Left ventricle myocardium superior (tissue), 1 donor: Measurements from ENCODE around the gene TPK1. TPM values are rescaled to one million over a fixed set of nuclear protein-coding genes. Genes with fewer than 3 reads are reported as not detected.
"Not testable (repeated sequence)": the region's sequence is repeated elsewhere in the genome, so short reads cannot be mapped to it uniquely, and the experiment has no call there.

ENCODE experiments used
- ATAC-seq: fragments of 200-7000 bp; cut with Tn5 transposase; one replicate; pipeline ENCODE4 v1.9.1; 2020; ENCODE audit warnings: mild to moderate bottlenecking, moderate library complexity
- DNase-seq: peaks from one replicate; pipeline ENCODE4 v3.0.0-alpha.2; 2020
- intact Hi-C: fragments of 100-400 bp; cut with micrococcal nuclease; formaldehyde crosslinking; loops from one replicate; pipeline ENCODE4 v1.11.0; 2022
- total RNA-seq: library from RNA; stranded (reverse); fragmentation: NEBNext Ultra II Directional; extraction: Animal tissue kit (Norgen Biotek cat#: 25700); gene quantifications from one replicate; pipeline ENCODE4 v1.2.1, GENCODE V29; 2021
- donor health status: DM: no; HTN: yes; CAD: no; lungs with severe emphysema.

Gene TPK1
- total RNA-seq, 1 donor from 2014 or later, result 4.9 TPM

- DNase-seq (no peak), ATAC-seq (no peak)
- intact Hi-C loops, result no loop called here
Observed at GRCh38 chr7:144827621-144828020, 8.2 kb downstream of the TPK1 start.

GRCh38 chr7:144826208-144826607 lies 9.6 kb downstream of the TPK1 start:
- ATAC-seq (no peak), DNase-seq (no peak)
- intact Hi-C loops, result no loop called here

GRCh38 chr7:144824360-144824759 lies 11.5 kb downstream of the TPK1 start:
- intact Hi-C loops, result no loop called here
- DNase-seq (no peak), ATAC-seq (no peak)

- DNase-seq, result no peak
- no peak for ATAC-seq
- intact Hi-C loops, result no loop called here
Observed at GRCh38 chr7:144822223-144822622, 13.6 kb downstream of the TPK1 start.

- intact Hi-C loops, result no loop called here
Observed at GRCh38 chr7:144821067-144821466, 14.8 kb downstream of the TPK1 start.

GRCh38 chr7:144820552-144820951 lies 15.3 kb downstream of the TPK1 start:
- DNase-seq, result no peak
- intact Hi-C loops, result no loop called here
- no peak for ATAC-seq

More at GRCh38 chr7:144821067-144821466, 14.8 kb downstream of the TPK1 start:
- DNase-seq (no peak), ATAC-seq (no peak)

GRCh38 chr7:144819566-144819965 lies 16.3 kb downstream of the TPK1 start:
- ATAC-seq (no peak), DNase-seq (no peak)
- intact Hi-C loops, result no loop called here

GRCh38 chr7:144818511-144818910 lies 17.3 kb downstream of the TPK1 start:
- no peak for ATAC-seq
- intact Hi-C loops, result no loop called here
- DNase-seq, result no peak

- no peak for ATAC-seq
- DNase-seq, result no peak
- intact Hi-C loops, result no loop called here
Observed at GRCh38 chr7:144817001-144817400, 18.9 kb downstream of the TPK1 start.

- DNase-seq, result no peak
- ATAC-seq, result no peak
- intact Hi-C loops, result no loop called here
Observed at GRCh38 chr7:144814299-144814698, 21.6 kb downstream of the TPK1 start.

- DNase-seq (no peak), ATAC-seq (no peak)
- intact Hi-C loops, result no loop called here
Observed at GRCh38 chr7:144812379-144813283, 23.2 kb downstream of the TPK1 start.

- no peak for DNase-seq
- no peak for ATAC-seq
- intact Hi-C loops, result no loop called here
Observed at GRCh38 chr7:144805627-144806239, 30.1 kb downstream of the TPK1 start.

GRCh38 chr7:144800678-144801436 lies 35.0 kb downstream of the TPK1 start:
- ATAC-seq, DNase-seq, intact Hi-C loops: not testable (repeated sequence)

GRCh38 chr7:144796919-144797318 lies 38.9 kb downstream of the TPK1 start:
- intact Hi-C loops, result no loop called here
- no peak for ATAC-seq
- DNase-seq, result no peak

- no peak for ATAC-seq
- intact Hi-C loops, result no loop called here
- DNase-seq, result no peak
Observed at GRCh38 chr7:144792050-144792449, 43.8 kb downstream of the TPK1 start.

- intact Hi-C loops, result no loop called here
Observed at GRCh38 chr7:144791488-144791887, 44.4 kb downstream of the TPK1 start.

GRCh38 chr7:144787127-144787526 lies 48.7 kb downstream of the TPK1 start:
- intact Hi-C loops, result no loop called here
- ATAC-seq, result no peak
- no peak for DNase-seq

More at GRCh38 chr7:144791488-144791887, 44.4 kb downstream of the TPK1 start:
- DNase-seq (no peak), ATAC-seq (no peak)

GRCh38 chr7:144786522-144786921 lies 49.3 kb downstream of the TPK1 start:
- DNase-seq (no peak), ATAC-seq (no peak)
- intact Hi-C loops, result no loop called here

GRCh38 chr7:144786079-144786478 lies 49.8 kb downstream of the TPK1 start:
- DNase-seq, result no peak
- ATAC-seq, result no peak
- intact Hi-C loops, result no loop called here

- ATAC-seq (no peak), DNase-seq (no peak)
- intact Hi-C loops, result no loop called here
Observed at GRCh38 chr7:144785521-144785920, 50.3 kb downstream of the TPK1 start.
